AG10803 (cell line): ENCODE measurements around the gene ZNF337.
"Not testable (repeated sequence)": the region's sequence is repeated elsewhere in the genome, so short reads cannot be mapped to it uniquely, and the experiment has no call there.

ENCODE experiments used
- DNase-seq: peaks from one replicate; pipeline ENCODE4 v3.0.0; 2010; ENCODE audit warnings: low read depth
- H3K4me3 ChIP-seq: 2 replicates; pipeline ENCODE4 v1.5.1; 2011; ENCODE audit warnings: mild to moderate bottlenecking, low read length, control low read depth
- TF ChIP-seq, protein P1 (sequence below): conservative IDR thresholded peaks from 2 replicates; pipeline ENCODE4 v1.5.1; 2011; ENCODE audit warnings: mild to moderate bottlenecking, low read length, control low read depth, inconsistent platforms

ZNF337 gene

DNA sequence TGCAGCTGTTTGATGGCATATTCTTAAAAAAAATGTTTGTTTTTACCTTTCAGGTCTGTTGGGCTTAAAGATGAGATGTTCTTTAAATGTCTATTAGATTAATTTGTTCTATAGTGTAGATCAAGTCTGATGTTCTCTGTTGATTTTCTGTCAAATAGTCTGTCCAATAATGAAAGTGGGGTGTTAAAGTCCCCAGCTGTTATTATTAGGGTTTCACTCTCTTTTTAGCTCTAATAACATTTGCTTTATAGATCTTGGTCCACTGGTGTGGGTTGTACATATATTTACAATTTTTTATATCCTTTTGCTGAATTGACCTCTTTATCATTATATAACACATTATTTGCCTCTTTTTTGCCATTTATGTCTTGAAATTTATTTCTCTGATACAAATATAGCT lies 11.0 kb upstream of the ZNF337 start:
- DNase-seq, result no peak
- TF ChIP-seq, protein P1, sequence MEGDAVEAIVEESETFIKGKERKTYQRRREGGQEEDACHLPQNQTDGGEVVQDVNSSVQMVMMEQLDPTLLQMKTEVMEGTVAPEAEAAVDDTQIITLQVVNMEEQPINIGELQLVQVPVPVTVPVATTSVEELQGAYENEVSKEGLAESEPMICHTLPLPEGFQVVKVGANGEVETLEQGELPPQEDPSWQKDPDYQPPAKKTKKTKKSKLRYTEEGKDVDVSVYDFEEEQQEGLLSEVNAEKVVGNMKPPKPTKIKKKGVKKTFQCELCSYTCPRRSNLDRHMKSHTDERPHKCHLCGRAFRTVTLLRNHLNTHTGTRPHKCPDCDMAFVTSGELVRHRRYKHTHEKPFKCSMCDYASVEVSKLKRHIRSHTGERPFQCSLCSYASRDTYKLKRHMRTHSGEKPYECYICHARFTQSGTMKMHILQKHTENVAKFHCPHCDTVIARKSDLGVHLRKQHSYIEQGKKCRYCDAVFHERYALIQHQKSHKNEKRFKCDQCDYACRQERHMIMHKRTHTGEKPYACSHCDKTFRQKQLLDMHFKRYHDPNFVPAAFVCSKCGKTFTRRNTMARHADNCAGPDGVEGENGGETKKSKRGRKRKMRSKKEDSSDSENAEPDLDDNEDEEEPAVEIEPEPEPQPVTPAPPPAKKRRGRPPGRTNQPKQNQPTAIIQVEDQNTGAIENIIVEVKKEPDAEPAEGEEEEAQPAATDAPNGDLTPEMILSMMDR, result no peak
- no peak overlapping the region for H3K4me3 ChIP-seq

DNA sequence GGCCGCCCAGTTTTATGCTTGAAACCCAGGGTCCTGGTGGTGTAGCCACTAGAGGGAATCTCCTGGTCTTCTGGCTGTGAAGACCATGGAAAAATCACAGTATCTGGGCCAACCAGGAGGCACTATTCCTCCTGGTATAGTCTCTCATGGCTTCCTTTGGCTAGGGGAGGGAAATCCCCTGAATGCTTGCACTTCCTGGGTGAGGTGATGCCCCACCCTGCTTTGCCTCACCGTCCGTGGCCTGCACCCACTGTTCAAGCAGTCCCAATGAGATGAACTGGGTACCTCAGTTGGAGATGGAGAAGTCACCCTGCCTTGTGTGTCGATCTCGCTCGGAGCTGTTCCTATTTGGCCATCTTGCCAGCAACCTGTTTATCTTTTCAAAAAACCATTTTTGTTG lies 10.1 kb upstream of the ZNF337 start:
- DNase-seq, result no peak
- TF ChIP-seq, protein P1, result no peak
- H3K4me3 ChIP-seq, result no peak overlapping the region

DNA sequence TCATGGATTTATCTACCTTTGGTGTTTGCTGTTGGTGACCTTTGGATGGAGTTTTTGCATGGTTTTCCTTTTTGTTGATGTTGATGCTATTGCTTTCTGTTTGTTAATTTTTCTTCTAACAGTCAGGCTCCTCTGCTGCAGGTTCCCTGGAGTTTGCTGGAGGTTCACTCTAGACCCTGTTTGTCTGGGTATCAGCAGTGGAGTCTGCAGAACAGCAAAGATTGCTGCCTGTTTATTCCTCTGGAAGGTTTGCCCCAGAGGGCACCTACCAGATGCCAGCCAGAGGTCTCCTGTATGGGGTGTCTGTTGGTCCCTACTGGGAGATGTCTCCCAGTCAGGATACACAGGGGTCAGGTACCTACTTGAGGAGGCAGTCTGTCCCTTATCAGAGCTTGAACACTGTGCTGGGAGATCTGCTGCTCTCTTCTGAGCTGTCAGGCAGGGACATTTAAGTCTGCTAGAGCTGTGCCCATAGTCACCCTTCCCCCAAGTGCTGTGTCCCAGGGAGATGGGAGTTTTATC lies 9.2 kb upstream of the ZNF337 start:
- no peak overlapping the region for H3K4me3 ChIP-seq

DNA sequence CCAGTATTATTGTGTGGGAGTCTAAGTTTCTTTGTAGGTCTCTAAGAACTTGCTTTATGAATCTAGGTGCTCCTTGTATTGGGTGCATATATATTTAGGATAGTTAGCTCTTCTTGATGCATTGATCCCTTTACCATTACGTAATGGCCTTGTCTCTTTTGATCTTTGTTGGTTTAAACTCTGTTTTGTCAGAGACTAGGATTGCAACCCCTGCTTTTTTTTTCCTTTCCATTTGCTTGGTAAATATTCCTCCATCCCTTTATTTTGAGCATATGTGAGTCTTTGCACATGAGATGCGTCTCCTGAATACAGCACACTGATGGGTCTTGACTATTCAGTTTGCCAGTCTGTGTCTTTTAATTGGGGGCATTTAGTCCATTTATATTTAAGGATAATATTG lies 7.7 kb upstream of the ZNF337 start:
- DNase-seq, H3K4me3 ChIP-seq: not testable (repeated sequence)

More for the DNA sequence above, 9.2 kb upstream of the ZNF337 start:
- no peak for DNase-seq
- TF ChIP-seq, protein P1, result no peak

DNA sequence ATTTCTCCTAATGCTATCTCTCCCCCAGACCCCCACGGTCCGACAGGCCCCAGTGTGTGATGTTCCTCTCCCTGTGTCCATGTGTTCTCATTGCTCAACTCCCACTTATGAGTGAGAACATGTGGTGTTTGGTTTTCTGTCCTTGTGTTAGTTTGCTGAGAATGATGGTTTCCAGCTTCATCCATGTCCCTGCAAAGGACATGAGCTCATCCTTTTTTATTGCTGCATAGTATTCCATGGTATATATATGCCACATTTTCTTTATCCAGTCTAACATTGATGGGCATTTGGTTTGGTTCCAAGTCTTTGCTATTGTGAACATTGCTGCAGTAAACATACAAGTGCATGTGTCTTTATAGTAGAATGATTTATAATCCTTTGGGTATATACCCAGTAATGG lies 4.2 kb upstream of the ZNF337 start:
- not testable (repeated sequence) for DNase-seq, H3K4me3 ChIP-seq

DNA sequence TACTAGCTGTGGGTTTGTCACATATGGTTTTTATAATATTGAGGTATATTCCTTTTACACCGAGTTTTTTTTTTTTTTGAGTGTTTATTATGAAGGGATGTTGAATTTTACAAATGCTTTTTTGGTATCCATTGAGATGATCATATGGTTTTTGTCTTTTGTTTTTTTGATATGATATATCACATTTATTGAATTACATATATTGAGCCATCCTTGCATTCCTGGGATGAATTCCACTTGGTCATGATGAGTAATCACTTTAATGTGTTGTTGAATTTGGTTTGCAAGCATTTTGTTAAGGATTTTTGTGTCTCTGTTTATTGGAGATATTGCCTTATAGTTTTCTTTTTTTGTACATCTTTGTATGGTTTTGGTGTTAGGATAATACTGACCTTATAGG lies 3.3 kb upstream of the ZNF337 start:
- TF ChIP-seq, protein P1, result no peak
- no peak for DNase-seq
- no peak overlapping the region for H3K4me3 ChIP-seq

DNA sequence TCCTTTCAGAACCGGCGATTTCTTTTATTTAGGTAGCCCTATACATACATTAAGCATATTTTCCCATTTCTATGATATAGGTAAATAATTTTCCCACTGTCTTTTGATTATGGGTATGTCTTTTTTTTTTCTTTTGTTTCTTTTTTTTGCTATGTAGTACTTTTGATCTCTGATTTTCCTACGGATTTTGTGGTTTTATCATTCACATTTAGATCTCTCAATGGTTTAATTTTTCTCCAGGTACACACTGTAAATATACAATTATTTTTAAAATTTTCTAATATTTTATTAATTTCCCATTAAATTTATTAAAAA lies 436 bp upstream of the ZNF337 start:
- TF ChIP-seq, protein P1, result no peak
- DNase-seq, result no peak
- peak overlapping the region; percentile 94 for H3K4me3 ChIP-seq

DNA sequence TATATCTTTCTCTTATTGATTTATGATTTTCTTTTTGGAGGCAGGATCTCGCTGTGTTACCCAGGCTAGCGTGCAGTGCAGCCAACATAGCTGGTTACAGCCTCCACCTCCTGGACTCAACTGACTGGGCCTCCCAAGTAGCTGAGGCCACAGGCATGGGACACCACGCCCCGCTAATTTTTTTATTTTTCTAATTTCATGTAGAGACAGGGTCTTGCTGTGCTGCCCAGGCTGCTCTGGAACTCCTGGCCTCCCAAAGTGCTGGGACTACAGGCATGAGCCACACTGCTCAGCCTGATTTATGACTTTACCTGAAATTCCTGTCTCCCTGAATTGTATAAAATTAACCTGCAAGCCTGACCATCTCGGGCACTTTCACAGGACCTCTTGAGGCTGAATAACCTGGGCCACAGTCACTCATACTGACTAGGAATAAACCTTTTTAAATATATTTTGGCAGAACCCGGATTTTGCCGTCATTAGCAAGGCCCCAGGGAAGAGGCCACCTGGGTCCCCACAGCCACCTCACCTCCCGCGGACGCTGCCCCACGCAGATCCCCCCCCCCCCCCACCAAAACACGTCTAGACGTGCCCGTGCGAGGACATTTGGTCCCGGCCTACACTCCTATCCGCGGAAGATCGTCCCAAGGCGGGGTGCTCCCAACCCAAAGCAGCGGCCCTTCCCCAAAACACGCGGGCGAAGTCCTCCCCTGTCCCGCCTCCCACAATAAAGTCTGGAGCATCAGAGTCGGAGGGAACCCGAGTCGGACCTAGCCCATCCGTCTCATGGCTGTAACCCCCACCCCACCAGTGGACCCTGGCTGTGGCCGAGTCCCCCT lies 902 bp downstream of the ZNF337 start:
- H3K4me3 ChIP-seq, result peak overlapping the region; percentile 94
- DNase-seq, result peak; percentile 17
- TF ChIP-seq, protein P1, result no peak
